Measurements from ENCODE around the gene EPM2AIP1. TPM values are rescaled to one million over a fixed set of nuclear protein-coding genes. Genes with fewer than 3 reads are reported as not detected.

The EPM2AIP1 gene
- total and polyA plus RNA-seq, 9 of the 15 experiments (the other 6 are each of a cell fraction or from before 2014, with no cell fraction given) = 6.7 to 44.8 (median 25.2) TPM

DNA sequence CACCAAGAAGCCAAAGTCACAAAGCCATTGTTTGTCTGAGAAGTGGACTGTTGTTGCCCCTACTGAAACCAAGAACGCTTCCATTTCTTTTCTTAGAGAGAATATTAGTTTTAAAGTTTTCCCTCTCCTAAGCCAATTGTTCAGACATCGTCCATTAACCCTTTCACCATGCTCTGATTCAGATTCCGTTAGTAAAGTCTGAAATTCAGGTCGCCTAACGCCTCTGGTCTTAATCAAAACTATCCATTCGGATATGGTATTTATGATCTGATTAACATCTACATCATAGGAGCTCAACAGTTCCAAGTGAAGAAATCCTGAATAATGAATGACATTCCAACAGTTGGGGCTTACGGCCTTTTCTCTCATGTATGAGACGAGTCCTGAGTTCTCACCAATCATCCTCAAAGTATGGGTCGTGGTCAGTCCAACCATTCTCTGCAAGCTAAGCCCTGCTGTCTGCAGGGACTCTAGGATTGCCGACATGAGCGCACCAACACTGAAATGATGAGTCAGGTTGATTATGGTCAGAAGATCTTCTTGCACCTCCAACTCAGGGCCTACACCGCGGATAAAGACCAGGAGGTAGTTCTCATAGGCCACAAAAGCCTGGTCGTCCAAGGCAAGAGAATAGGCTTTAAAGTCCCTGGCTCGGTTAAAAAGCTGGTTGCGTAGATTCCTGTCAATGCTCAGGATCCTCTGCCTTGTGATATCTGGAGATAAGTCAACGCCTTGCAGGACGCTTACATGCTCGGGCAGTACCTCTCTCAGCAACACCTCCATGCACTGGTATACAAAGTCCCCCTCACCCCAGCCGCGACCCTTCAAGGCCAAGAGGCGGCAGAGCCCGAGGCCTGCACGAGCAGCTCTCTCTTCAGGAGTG lies 767 bp downstream of the EPM2AIP1 start (continued):
- TF ChIP-seq, protein P1, sequence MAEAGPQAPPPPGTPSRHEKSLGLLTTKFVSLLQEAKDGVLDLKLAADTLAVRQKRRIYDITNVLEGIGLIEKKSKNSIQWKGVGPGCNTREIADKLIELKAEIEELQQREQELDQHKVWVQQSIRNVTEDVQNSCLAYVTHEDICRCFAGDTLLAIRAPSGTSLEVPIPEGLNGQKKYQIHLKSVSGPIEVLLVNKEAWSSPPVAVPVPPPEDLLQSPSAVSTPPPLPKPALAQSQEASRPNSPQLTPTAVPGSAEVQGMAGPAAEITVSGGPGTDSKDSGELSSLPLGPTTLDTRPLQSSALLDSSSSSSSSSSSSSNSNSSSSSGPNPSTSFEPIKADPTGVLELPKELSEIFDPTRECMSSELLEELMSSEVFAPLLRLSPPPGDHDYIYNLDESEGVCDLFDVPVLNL (CRISPR knock-in tag; IDR thresholded peaks at IDR 0.05; ENCODE audit: low read depth) = 0 out of 2 replicates have a peak, but pooled peaks have one; percentile 10
- TF ChIP-seq ZNF431 (CRISPR knock-in tag; IDR thresholded peaks at IDR 0.05) (0 out of 2 replicates have a peak, but pooled peaks have one; percentile 45), BRF1 (IDR thresholded peaks at IDR 0.05; ENCODE audit: borderline replicate concordance, extremely low read depth, insufficient read length) (no peak), FOXP1 (CRISPR knock-in tag; IDR thresholded peaks at IDR 0.05) (no peak), KAT2B (IDR thresholded peaks at IDR 0.05; ENCODE audit: low read depth, low read length) (no peak), KLF1 (tag; IDR thresholded peaks at IDR 0.05) (no peak), SMARCA4 (IDR thresholded peaks at IDR 0.05) (peak; percentile 65; the same call in 1 of the 2 replicates), E2F6 (IDR thresholded peaks at IDR 0.05; ENCODE audit: borderline replicate concordance in 1 of 2, extremely low read depth in 1 of 2, insufficient read depth in 1 of 2, insufficient read length in 1 of 2, low read depth in 1 of 2, low read length in 1 of 2, poor library complexity in 1 of 2, severe bottlenecking in 1 of 2) (no peak)
- TF ChIP-seq, protein P2, sequence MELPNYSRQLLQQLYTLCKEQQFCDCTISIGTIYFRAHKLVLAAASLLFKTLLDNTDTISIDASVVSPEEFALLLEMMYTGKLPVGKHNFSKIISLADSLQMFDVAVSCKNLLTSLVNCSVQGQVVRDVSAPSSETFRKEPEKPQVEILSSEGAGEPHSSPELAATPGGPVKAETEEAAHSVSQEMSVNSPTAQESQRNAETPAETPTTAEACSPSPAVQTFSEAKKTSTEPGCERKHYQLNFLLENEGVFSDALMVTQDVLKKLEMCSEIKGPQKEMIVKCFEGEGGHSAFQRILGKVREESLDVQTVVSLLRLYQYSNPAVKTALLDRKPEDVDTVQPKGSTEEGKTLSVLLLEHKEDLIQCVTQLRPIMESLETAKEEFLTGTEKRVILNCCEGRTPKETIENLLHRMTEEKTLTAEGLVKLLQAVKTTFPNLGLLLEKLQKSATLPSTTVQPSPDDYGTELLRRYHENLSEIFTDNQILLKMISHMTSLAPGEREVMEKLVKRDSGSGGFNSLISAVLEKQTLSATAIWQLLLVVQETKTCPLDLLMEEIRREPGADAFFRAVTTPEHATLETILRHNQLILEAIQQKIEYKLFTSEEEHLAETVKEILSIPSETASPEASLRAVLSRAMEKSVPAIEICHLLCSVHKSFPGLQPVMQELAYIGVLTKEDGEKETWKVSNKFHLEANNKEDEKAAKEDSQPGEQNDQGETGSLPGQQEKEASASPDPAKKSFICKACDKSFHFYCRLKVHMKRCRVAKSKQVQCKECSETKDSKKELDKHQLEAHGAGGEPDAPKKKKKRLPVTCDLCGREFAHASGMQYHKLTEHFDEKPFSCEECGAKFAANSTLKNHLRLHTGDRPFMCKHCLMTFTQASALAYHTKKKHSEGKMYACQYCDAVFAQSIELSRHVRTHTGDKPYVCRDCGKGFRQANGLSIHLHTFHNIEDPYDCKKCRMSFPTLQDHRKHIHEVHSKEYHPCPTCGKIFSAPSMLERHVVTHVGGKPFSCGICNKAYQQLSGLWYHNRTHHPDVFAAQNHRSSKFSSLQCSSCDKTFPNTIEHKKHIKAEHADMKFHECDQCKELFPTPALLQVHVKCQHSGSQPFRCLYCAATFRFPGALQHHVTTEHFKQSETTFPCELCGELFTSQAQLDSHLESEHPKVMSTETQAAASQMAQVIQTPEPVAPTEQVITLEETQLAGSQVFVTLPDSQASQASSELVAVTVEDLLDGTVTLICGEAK (IDR thresholded peaks at IDR 0.05) = no peak
- TF ChIP-seq, protein P2 (CRISPR knock-in tag; IDR thresholded peaks at IDR 0.05) = no peak
